GM19240 (cell line): ENCODE results near the gene PBRM1.

Experiments
- DNase-seq: peaks from one replicate; pipeline ENCODE4 v3.0.0; 2011; ENCODE audit warnings: low spot score; ENCODE audit not compliant: insufficient read length

PBRM1 gene

DNA sequence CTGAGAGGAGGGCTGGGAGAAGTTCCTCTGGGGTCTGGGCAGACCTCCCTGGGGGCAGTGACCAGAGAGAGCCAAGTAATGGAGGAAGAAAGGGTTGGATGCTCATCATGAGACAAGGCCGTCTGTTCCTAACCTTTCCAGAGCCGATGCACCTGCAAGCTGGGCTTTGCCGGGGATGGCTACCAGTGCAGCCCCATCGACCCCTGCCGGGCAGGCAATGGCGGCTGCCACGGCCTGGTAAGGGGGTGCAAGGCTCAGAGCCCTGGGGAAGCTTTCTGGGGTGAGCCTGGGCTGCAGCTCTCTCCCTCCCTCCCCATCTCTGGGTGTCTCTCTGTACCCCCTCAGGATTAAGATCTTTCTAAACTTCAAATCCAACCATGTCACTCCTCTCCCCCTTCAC, 174.2 kb downstream of the PBRM1 start:
- DNase-seq = no peak

DNA sequence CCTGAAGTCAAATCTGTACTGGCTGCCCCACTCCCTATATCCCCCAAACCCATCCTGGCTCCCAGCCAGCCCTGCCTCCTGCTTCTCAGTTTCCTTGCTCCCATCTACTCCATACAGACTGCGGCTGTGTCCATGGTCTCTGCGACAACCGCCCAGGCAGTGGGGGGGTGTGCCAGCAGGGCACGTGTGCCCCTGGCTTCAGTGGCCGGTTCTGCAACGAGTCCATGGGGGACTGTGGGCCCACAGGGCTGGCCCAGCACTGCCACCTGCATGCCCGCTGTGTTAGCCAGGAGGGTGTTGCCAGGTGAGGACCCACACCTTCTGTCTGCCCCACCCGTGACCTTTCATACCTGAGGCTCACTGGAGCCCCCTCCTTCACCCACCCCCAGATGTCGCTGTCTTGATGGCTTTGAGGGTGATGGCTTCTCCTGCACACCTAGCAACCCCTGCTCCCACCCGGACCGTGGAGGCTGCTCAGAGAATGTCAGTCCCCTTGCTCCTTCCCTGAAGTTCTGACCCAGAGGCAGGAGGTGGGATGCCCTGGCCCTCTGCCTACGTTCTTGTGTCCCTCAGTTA, 175.9 kb downstream of the PBRM1 start:
- DNase-seq = no peak

- no peak for DNase-seq
These were observed 178.4 kb downstream of the PBRM1 start for GRCh38 chr3:52507359-52507758.

- no peak for DNase-seq
These were observed 179.3 kb downstream of the PBRM1 start for GRCh38 chr3:52506266-52506966.

- DNase-seq = no peak
These were observed 180.7 kb downstream of the PBRM1 start for GRCh38 chr3:52504977-52505376.

GRCh38 chr3:52503788-52504424, 181.8 kb downstream of the PBRM1 start:
- DNase-seq = no peak

- no peak for DNase-seq
These were observed 182.8 kb downstream of the PBRM1 start for GRCh38 chr3:52502808-52503350.

- DNase-seq = no peak
These were observed 183.7 kb downstream of the PBRM1 start for GRCh38 chr3:52502001-52502400.

- DNase-seq = no peak
These were observed 184.7 kb downstream of the PBRM1 start for GRCh38 chr3:52501046-52501445.

DNA sequence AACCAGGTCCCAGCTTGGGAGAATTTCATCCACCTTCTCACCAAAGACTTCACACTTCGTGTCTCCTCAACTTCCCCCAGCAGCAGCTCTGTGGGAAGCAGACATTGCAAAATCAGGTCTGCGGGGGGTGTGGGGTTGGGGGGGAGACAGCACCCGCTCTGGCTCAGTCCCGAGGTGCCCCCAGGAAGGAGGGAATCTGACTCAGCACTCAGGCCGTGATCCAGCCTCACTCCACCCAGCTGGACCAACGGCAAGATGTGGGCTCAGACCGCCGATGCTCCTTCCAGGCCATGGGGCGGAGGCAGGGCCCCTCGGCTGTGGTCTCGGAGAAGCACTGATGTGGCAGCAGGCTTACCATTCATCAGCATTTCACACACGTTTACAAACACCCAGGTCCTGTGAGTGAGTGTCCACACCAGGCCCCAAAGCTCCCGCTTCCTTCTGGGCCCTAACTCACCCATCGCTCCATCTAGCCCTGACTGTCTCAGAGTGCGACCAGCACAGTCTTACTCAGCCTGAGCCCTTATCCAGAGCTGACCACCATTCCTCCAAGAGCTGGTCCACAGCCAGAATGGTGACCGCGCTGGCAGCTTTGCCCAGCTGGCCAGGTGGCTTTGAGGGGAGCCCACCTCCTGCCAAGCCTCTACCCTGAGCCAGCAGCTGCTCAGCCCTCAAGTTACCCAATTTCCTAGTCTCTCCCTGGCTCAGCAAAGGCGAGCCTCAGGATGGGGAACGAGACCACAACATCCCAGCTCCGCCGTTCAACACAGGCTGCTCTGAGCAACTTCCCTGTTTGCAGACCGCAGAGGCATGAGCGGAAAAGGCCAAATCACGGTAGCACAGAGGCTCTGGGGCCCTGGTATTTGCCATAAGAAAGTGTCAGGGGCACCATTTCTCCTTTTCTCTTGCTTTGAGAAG, 187.3 kb downstream of the PBRM1 start:
- no peak for DNase-seq

DNA sequence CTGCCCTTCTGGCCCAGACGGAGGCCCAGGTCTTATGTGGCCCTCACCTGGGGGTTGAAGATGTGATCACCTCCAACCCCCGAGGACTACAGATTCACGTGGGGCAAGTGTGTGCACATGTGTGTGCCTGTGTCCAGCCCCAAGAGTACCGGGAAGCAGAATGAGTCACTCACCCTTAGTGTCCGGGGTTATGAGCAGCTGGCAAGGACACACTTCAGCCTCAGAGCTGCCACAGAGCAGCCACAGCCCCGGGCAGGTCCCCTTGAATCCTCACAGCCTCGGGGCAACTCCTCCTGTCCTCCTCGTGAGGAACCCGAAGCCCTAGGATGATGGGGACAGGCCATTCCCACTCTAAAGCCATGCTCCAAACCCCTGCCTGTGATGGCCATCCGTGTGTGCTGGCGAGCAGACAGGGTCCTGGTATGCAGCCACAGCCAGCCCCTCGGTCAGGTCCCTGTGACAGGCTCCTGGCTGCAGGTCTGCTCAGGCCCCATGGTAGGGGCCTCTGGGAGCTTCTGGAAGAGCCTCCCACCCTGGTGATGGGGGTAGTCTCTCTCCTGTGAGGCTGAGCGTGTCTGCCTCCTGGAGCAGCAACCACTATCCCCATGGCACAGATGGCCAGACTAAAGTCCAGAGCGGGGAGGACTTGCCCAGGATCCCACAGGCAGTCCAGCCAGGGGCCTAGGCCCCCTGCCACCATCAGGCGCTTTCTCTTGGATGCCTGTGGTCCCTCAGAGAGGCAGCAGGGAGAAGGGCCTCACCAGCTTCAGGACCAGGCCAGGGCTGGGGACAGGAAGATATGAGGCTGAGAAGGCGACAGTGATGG, 189.7 kb downstream of the PBRM1 start:
- DNase-seq = no peak
